Measurements from ENCODE around the gene ERGIC1. TPM values are rescaled to one million over a fixed set of nuclear protein-coding genes. Genes with fewer than 3 reads are reported as not detected.

ERGIC1 gene
- total RNA-seq, 4 donors from 2014 or later = 54.4 to 108 (median 88.0) TPM

GRCh38 chr5:172827841-172828240, 6.2 kb upstream of the ERGIC1 start:
- in situ Hi-C loops (cut with MboI; ENCODE audit: low sequenced_read_pairs in 4 of 4) (no loop called here), intact Hi-C loops (cut with DNase I; ENCODE audit: low total_unique reads) (no loop called here)
- Histone ChIP-seq H3K27me3 (no peaks in the 10 kb centered on the region), H3K9me3 (no peaks in the 10 kb centered on the region), H3K27ac (no peak overlapping the region), H3K36me3 (no peaks in the 10 kb centered on the region), H3K4me3 (no peak overlapping the region), H3K4me1 (no peaks in the 10 kb centered on the region)
- ATAC-seq (no peak), DNase-seq (no peak)
- TF ChIP-seq CTCF (IDR thresholded peaks at IDR 0.05 in 4 of 5, conservative IDR thresholded peaks at IDR 0.05 in 1 of 5) = no peak
- TF ChIP-seq POLR2A (IDR thresholded peaks at IDR 0.05) = no peak

GRCh38 chr5:172828911-172829431, 5.1 kb upstream of the ERGIC1 start:
- peaks cover 0 to 4% of the 10 kb centered on the region in 2 donors for H3K4me1 ChIP-seq
- no peak for ATAC-seq
- TF ChIP-seq POLR2A (IDR thresholded peaks at IDR 0.05) = no peak
- no peak for TF ChIP-seq CTCF (IDR thresholded peaks at IDR 0.05 in 4 of 5, conservative IDR thresholded peaks at IDR 0.05 in 1 of 5)
- intact Hi-C loops (cut with DNase I; ENCODE audit: low total_unique reads) (no loop called here), in situ Hi-C loops (cut with MboI; ENCODE audit: low sequenced_read_pairs in 4 of 4) (no loop called here)
- no peaks in the 10 kb centered on the region for H3K27me3 ChIP-seq
- H3K4me3 ChIP-seq = no peak overlapping the region
- H3K36me3 ChIP-seq = no peaks in the 10 kb centered on the region
- DNase-seq = no peak
- H3K9me3 ChIP-seq = no peaks in the 10 kb centered on the region
- peak overlapping the region in 1 of 4 donors; percentile 29 for H3K27ac ChIP-seq

GRCh38 chr5:172830275-172830799, 3.7 kb upstream of the ERGIC1 start:
- DNase-seq (no peak), ATAC-seq (no peak)
- TF ChIP-seq CTCF (IDR thresholded peaks at IDR 0.05 in 4 of 5, conservative IDR thresholded peaks at IDR 0.05 in 1 of 5) (no peak), POLR2A (IDR thresholded peaks at IDR 0.05) (no peak)
- no peak overlapping the region for H3K27ac ChIP-seq
- intact Hi-C loops (cut with DNase I; ENCODE audit: low total_unique reads) (loop anchor here (10.0 kb wide), 1 partner anchor 116 kb away; no protein-coding TSS in a partner anchor), in situ Hi-C loops (cut with MboI; ENCODE audit: low sequenced_read_pairs in 4 of 4) (loop anchor here in 1 of 4 donors (10.0 kb wide), 1 partner anchor 74 kb away; no protein-coding TSS in a partner anchor)
- no peaks in the 10 kb centered on the region for H3K27me3 ChIP-seq
- H3K4me1 ChIP-seq = peaks cover 6 to 12% of the 10 kb centered on the region in 2 donors
- no peak overlapping the region for H3K4me3 ChIP-seq
- no peaks in the 10 kb centered on the region for H3K9me3 ChIP-seq
- no peaks in the 10 kb centered on the region for H3K36me3 ChIP-seq

- H3K36me3 ChIP-seq = no peaks in the 10 kb centered on the region
- DNase-seq (no peak), ATAC-seq (no peak)
- H3K27ac ChIP-seq = no peak overlapping the region
- H3K27me3 ChIP-seq = no peaks in the 10 kb centered on the region
- H3K4me3 ChIP-seq = no peak overlapping the region
- H3K4me1 ChIP-seq = peaks cover 13 to 19% of the 10 kb centered on the region in 2 donors
- intact Hi-C loops (cut with DNase I; ENCODE audit: low total_unique reads) (loop anchor here (10.0 kb wide), 1 partner anchor 116 kb away; no protein-coding TSS in a partner anchor), in situ Hi-C loops (cut with MboI; ENCODE audit: low sequenced_read_pairs in 4 of 4) (loop anchor here in 1 of 4 donors (10.0 kb wide), 1 partner anchor 74 kb away; no protein-coding TSS in a partner anchor)
- H3K9me3 ChIP-seq = no peaks in the 10 kb centered on the region
- TF ChIP-seq CTCF (IDR thresholded peaks at IDR 0.05 in 4 of 5, conservative IDR thresholded peaks at IDR 0.05 in 1 of 5) (no peak), POLR2A (IDR thresholded peaks at IDR 0.05) (no peak)
Measured at GRCh38 chr5:172830876-172831662, 3.0 kb upstream of the ERGIC1 start.
